RPMI7951 (cell line): ENCODE data around the gene HOMER3. TPM values are rescaled to one million over a fixed set of nuclear protein-coding genes. Genes with fewer than 3 reads are reported as not detected.
"Not testable (repeated sequence)": the region's sequence is repeated elsewhere in the genome, so short reads cannot be mapped to it uniquely, and the experiment has no call there.

Experiments
- DNase-seq: peaks from one replicate; pipeline ENCODE4 v3.0.0-alpha.2; 2012; ENCODE audit warnings: low read depth
- total RNA-seq: library from RNA; depleted of rRNA; stranded (reverse); fragments of >200 nt; shearing (Covaris generic); gene quantifications from 2 replicates; pipeline ENCODE4 v1.2.3, GENCODE V29; 2014

HOMER3 gene
- total RNA-seq, 1 experiment from 2014 or later: 53.2 TPM

GRCh38 chr19:18902519-18902918 lies 38.5 kb downstream of the HOMER3 start:
- not testable (repeated sequence) for DNase-seq

- DNase-seq: no peak
Observed at GRCh38 chr19:18901491-18901890, 39.5 kb downstream of the HOMER3 start.

GRCh38 chr19:18900700-18901481 lies 40.1 kb downstream of the HOMER3 start:
- no peak for DNase-seq

- DNase-seq: no peak
Observed at GRCh38 chr19:18899624-18900560, 41.1 kb downstream of the HOMER3 start.

GRCh38 chr19:18898607-18899408 lies 42.2 kb downstream of the HOMER3 start:
- no peak for DNase-seq

GRCh38 chr19:18898081-18898606 lies 42.9 kb downstream of the HOMER3 start:
- no peak for DNase-seq

GRCh38 chr19:18897094-18898029 lies 43.7 kb downstream of the HOMER3 start:
- DNase-seq: no peak

GRCh38 chr19:18896421-18896841 lies 44.6 kb downstream of the HOMER3 start:
- no peak for DNase-seq

- DNase-seq: no peak
Observed at GRCh38 chr19:18895824-18896341, 45.1 kb downstream of the HOMER3 start, which contains the start of gene CERS1. Gene CERS1, minus strand, starts transcription at chr19:18896158. Its CDS starts 86 bp downstream, at chr19:18896072.

- peak; percentile 37 for DNase-seq
Observed at GRCh38 chr19:18895038-18895823, 45.8 kb downstream of the HOMER3 start.

GRCh38 chr19:18894254-18895037 lies 46.6 kb downstream of the HOMER3 start:
- DNase-seq: no peak

GRCh38 chr19:18893587-18894253 lies 47.3 kb downstream of the HOMER3 start:
- DNase-seq: no peak

GRCh38 chr19:18889949-18890745 lies 50.9 kb downstream of the HOMER3 start:
- DNase-seq: no peak

GRCh38 chr19:18886972-18887371 lies 54.0 kb downstream of the HOMER3 start:
- DNase-seq: no peak

GRCh38 chr19:18883526-18884304 lies 57.3 kb downstream of the HOMER3 start:
- no peak for DNase-seq

- DNase-seq: no peak
Observed at GRCh38 chr19:18881491-18881890, 59.5 kb downstream of the HOMER3 start.
